Large intestine (tissue), 3 donors: ENCODE measurements around the gene TMEM215. TPM values are rescaled to one million over a fixed set of nuclear protein-coding genes. Genes with fewer than 3 reads are reported as not detected.

ENCODE experiments used
- DNase-seq, 2 donors: peaks; one replicate each; pipeline versions ENCODE4 v3.0.0 to v3.0.0-alpha.2; 2013
- H3K27ac ChIP-seq: one replicate; pipeline ENCODE4 v1.5.1; 2013; ENCODE audit warnings: low read length
- H3K27me3 ChIP-seq: 2 replicates; pipeline ENCODE4 v1.6.1; 2013; ENCODE audit warnings: low read length; ENCODE audit not compliant: control insufficient read depth, insufficient read depth
- H3K36me3 ChIP-seq: 2 replicates; pipeline ENCODE4 v1.6.1; 2013; ENCODE audit warnings: low read length; ENCODE audit not compliant: control insufficient read depth, insufficient read depth
- H3K4me1 ChIP-seq: one replicate; pipeline ENCODE4 v1.6.1; 2013; ENCODE audit warnings: low read length; ENCODE audit not compliant: control insufficient read depth, insufficient read depth
- H3K4me3 ChIP-seq: one replicate; pipeline ENCODE4 v1.5.1; 2013; ENCODE audit warnings: low read length
- H3K9me3 ChIP-seq: one replicate; pipeline ENCODE4 v1.6.1; 2013; ENCODE audit warnings: mild to moderate bottlenecking, low read depth, low read length, moderate library complexity; ENCODE audit not compliant: control insufficient read depth
- WGBS: methylation state at CpG from one replicate; pipeline ENCODE4 v1.1.5; 2013; ENCODE audit warnings: low lambda C conversion rate; ENCODE audit not compliant: insufficient coverage; 5-methylcytosine and 5-hydroxymethylcytosine counted together
- polyA plus RNA-seq: library from polyadenylated mRNA; unstranded; fragments of 120-200 nt; gene quantifications from one replicate; pipeline ENCODE4 v1.2.1, GENCODE V29; 2013

The TMEM215 gene
- polyA plus RNA-seq, 1 donor, result 0.06 TPM

DNA sequence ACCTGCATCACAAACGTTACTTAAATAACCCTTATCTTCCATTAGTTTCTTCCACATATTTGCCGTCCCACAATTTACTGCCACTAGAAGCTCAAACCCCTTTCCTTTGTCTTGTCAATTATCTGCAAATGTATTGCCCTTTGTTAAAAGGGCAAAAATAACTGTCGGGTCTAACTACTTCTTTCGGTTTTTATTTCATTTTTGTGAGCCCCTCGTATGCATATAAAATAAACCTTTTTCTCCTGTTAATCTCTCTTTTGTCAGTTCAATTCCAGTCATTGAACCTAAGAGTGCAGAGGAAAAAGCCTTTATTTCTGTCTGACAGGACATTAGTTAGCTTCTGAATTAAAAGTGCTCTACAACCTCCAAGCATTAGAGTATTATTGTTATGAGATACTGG, 45.5 kb downstream of the TMEM215 start:
- H3K27ac ChIP-seq, result no peak overlapping the region
- WGBS, result 80% methylated on average over 3 of the region's 5 CpGs

DNA sequence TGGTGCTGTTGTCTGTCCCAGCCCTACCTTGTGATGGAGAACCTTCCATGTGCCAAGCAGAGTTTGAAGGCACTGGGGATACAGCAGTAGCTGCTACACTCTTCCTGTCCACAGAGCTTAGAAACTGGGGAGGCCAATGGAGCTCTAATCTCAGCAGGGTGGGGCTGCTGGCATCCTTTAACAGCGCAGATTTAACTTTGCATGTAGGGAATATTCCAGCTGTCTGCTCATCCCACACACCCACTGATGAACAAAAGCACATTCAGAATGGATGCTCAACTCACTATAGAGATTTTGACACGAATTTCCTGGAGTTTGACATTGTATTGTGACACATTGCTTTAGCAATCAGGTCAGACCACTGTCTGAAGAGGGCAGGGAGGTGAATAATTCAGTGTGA, 49.0 kb downstream of the TMEM215 start:
- H3K27ac ChIP-seq, result no peak overlapping the region
- H3K27me3 ChIP-seq, result no peaks in the 10 kb centered on the region
- WGBS, result no CpG with 5 or more reads among the region's 2 CpGs
- no peak for DNase-seq
- no peaks in the 10 kb centered on the region for H3K4me1 ChIP-seq
- H3K9me3 ChIP-seq, result no peaks in the 10 kb centered on the region
- no peak overlapping the region for H3K4me3 ChIP-seq
- no peaks in the 10 kb centered on the region for H3K36me3 ChIP-seq

More for the DNA sequence above, 45.5 kb downstream of the TMEM215 start:
- H3K9me3 ChIP-seq, result no peaks in the 10 kb centered on the region
- H3K4me3 ChIP-seq, result no peak overlapping the region
- DNase-seq, result no peak
- no peaks in the 10 kb centered on the region for H3K36me3 ChIP-seq
- no peaks in the 10 kb centered on the region for H3K4me1 ChIP-seq
- H3K27me3 ChIP-seq, result no peaks in the 10 kb centered on the region

Other genes starting within 250 kb of the TMEM215 start
- 14.6 TPM for gene SMIM27, start 231.2 kb upstream of the TMEM215 start, polyA plus RNA-seq
- gene TOPORS, start 231.0 kb upstream of the TMEM215 start, polyA plus RNA-seq, result 20.3 TPM
- gene NDUFB6, start 210.4 kb upstream of the TMEM215 start, polyA plus RNA-seq, result 63.3 TPM
- 0.03 TPM for gene TAF1L, start 147.9 kb upstream of the TMEM215 start, polyA plus RNA-seq
- 36.3 TPM for gene APTX, start 218.1 kb downstream of the TMEM215 start, polyA plus RNA-seq
- gene DNAJA1, start 241.7 kb downstream of the TMEM215 start, polyA plus RNA-seq, result 145 TPM